HG03457 (cell line): ENCODE measurements around the gene ARAF.
A peak's percentile ranks its signal among the peaks of the same experiment; 100 is the strongest.
"Not testable (repeated sequence)": the region's sequence is repeated elsewhere in the genome, so short reads cannot be mapped to it uniquely, and the experiment has no call there.

Experiments used
- ATAC-seq: cut with Tn5 transposase; IDR thresholded peaks from one replicate; pipeline ENCODE4 v1.9.1; 2021; ENCODE audit warnings: moderate number of reproducible peaks; ENCODE audit not compliant: unreplicated experiment

Gene ARAF

GRCh38 chrX:47560934-47561658 is at the start of gene ARAF:
Gene ARAF, plus strand, starts transcription at chrX:47561205. Its CDS starts 1,763 bp downstream, at chrX:47562968.
- peak; percentile 78 for ATAC-seq

GRCh38 chrX:47512383-47512782 is 48.6 kb upstream of the ARAF start:
- ATAC-seq: not testable (repeated sequence)

- not testable (repeated sequence) for ATAC-seq
These were observed 47.7 kb upstream of the ARAF start for GRCh38 chrX:47513034-47513965.

GRCh38 chrX:47514533-47515235 is 46.3 kb upstream of the ARAF start:
- no peak for ATAC-seq

GRCh38 chrX:47515941-47516665 is 44.9 kb upstream of the ARAF start:
- no peak for ATAC-seq

- ATAC-seq: no peak
These were observed 42.9 kb upstream of the ARAF start for GRCh38 chrX:47518144-47518543.

GRCh38 chrX:47523297-47523696 is 37.7 kb upstream of the ARAF start:
- ATAC-seq: peak; percentile 72

GRCh38 chrX:47523713-47524166 is 37.3 kb upstream of the ARAF start:
- no peak for ATAC-seq

GRCh38 chrX:47529548-47529947 is 31.5 kb upstream of the ARAF start:
- no peak for ATAC-seq

- no peak for ATAC-seq
These were observed 31.0 kb upstream of the ARAF start for GRCh38 chrX:47530049-47530448.

GRCh38 chrX:47539860-47540259 is 21.1 kb upstream of the ARAF start:
- no peak for ATAC-seq

GRCh38 chrX:47540754-47541538 is 20.1 kb upstream of the ARAF start:
- no peak for ATAC-seq

- no peak for ATAC-seq
These were observed 17.5 kb upstream of the ARAF start for GRCh38 chrX:47543496-47543895.

- ATAC-seq: peak; percentile 87
These were observed 4.9 kb upstream of the ARAF start for GRCh38 chrX:47556045-47556623.

GRCh38 chrX:47558436-47558835 is 2.6 kb upstream of the ARAF start:
- ATAC-seq: no peak

GRCh38 chrX:47560179-47560933 is 649 bp upstream of the ARAF start:
- no peak for ATAC-seq

- ATAC-seq: no peak
These were observed 700 bp downstream of the ARAF start for GRCh38 chrX:47561659-47562151.

- ATAC-seq: no peak
These were observed 1.7 kb downstream of the ARAF start for GRCh38 chrX:47562615-47563243.
